Activated T-cell treated with anti-CD3 and anti-CD28 coated beads, Interleukin-2, amount 50 U/mL, for 48 hours (primary cell): Measurements from ENCODE around the gene DHRS12.
A peak's percentile ranks its signal among the peaks of the same experiment; 100 is the strongest.

Source experiments
- DNase-seq, 2 experiments: peaks; one replicate each; pipeline ENCODE4 v3.0.0-alpha.2; 2020

DHRS12 gene

DNA sequence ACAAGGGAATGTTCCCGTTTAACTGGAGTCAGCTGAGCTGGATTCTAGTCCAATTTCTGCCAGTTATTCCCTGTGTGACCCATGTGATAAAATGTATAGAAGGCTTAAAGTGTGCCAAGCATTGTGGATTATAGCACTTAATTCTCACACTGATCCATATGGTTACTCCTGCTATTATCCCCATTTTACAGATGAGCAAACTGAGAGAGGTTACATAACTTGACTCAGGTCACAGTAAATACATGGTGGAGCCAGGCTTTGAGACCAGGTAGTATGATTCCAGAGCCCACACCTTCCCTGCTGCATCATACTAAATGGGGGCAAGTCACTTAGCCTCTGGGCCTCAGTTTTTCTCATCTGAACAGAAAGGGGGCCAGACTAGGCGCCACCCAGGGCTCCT lies 2.0 kb upstream of the DHRS12 start:
- DNase-seq = no peak

GRCh38 chr13:51805313-51805712 lies 1.4 kb upstream of the DHRS12 start:
- no peak for DNase-seq

DNA sequence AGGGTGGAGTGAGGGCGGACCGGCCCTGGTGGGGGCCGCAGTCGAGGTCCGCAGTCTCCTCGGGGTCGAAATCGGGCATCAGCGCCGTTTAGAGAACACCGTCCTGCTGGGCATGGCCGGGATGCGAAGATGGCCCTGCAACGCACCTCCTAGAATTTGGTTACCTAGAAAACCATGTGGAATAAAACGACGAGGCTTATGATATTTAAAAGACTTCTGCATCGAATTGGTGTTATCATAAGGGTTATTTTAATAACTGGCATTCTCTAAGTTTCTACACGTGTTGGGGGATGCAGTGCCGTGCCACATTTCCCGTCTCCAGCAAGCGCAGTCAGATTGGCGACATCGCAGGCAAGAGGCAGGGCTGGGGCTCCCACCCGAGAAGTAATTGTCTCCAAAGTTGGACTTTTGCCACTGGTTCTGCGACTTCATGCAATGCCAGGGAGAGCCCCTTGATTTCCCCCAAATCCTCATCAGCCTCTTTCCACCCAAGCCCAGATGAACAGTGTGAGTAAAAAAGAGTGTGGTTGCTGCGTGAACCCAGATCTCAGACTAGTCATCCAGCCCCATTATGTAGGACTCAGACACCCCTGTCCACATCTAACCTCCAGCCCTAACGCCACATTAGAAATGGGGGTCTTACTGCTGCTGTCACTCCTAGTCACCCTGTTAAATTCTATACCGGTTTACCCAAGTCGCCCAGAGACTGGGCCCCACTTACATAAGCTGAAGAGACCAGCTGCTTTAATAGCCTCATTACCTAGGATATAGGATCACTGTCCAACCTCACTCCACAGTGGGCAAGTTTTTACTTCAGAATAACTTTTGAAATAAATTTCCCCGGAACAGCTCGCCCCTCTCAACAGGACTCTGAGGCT lies 571 bp upstream of the DHRS12 start:
- DNase-seq = peak; percentile 60 to 65

DNA sequence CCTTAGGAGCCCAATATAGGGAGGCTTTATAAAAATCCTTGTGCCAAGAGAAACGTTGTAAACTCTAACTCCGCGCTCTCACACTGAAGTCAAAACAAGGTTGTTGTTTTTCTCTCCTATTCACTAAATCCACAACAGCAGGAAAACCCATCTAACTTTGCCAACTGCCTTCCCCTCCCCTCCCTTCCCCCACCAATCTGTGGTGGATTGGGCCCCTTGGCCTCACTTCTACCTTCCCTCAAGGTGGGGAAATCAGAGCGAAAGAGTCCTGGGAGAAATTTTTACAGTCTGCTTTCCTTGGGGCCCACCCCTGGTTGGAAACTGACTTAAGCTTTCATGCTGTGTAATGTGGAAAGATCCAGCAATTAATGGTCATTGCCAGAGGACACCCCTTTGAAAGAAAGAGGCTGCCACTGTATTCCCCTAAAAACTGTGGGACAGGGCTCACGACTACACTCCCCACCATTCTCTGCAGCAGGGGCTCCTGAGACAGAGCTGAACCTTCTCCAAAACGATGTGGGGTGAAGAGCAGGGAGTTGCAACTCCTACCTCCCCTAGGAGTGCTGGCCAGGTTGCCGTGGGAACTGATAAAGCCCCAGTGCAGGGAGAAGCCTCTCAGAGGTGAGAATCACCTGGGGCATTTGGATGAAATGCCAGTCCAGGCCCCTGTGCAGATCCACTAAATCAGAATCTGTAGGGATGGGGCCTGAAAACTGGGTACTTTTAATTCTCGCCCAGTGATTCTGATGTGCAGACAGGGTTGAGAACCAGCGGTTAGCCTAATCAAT lies 1.1 kb downstream of the DHRS12 start:
- DNase-seq = no peak

- DNase-seq = no peak
Observed at GRCh38 chr13:51801631-51802099, 2.3 kb downstream of the DHRS12 start.

DNA sequence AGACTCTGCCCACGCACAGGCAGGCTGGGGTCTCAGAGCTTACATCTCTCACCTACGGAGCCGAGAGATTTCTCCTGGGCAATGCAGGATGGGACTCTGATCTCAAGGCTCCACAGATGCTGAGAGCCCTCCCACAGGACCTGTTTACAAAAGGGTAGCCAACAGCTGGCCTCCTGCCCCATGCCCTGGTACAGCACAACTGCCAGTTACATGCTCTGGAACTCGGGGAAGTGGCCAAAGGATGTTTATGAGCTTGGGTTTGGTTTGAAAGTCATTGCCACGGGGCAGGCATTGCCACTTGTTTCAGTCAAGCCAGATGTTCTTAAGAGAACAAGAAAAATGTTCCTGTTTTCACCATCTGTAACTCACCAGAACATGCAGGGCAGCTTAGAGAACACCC lies 3.5 kb downstream of the DHRS12 start:
- no peak for DNase-seq

- DNase-seq = no peak
Observed at GRCh38 chr13:51799261-51799660, 4.7 kb downstream of the DHRS12 start.

DNA sequence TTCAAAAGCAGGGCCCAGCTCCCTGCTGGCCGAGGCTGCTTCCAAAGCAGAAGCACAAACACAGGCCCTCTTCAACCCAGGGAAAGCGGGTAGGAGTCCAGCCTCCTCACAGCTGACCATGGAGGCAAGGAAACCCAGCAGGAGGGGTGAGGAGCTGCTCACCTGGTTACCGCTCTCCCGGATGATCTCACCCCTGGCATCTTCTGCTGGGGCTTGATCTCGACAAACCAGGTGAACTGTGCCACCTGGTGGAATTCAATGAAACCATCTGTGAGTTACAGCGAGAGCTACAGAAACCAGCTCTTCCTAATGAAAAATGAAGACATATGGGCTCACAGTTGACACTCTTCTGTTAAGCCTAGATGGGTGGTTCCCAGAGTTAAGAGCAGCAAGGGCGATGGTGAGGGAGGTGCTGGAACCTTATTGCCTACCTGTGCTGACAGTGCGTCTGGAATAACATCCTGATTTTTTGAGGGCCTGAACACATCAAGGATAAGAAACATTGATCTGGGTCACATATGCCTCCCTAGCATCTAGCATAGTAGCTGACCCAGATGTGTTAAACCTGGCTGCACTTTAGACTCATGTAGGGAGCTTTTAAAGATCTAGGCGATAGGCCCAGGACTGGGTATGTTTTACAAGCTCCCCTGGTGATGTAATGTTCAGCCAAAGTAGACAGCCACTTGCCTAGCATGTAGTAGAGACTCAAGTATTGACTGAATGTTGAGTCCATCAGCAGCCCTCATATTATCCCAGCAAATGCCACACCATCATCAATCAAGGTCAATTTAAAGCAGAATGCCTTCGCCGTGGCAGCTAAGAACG lies 6.1 kb downstream of the DHRS12 start:
- peak; percentile 62 to 68 for DNase-seq

DNA sequence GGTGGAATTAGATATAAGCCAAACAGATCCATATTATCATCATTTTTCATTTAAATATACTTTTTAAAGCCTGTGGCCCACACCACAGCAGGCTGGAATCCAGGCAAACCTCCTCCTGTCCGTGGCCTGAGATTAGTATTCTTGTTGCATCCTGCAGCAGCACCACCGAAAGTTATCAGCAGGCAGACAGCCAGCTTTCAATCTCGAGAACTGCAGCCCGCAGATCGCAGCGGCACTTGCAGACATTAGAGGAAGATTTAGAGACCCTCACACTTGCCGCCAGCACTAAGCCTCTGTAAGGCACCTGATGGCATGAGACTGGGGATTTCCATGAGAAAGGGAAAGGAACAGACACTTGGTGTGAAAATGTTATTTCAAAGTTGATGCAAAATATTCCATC lies 7.4 kb downstream of the DHRS12 start:
- no peak for DNase-seq

DNA sequence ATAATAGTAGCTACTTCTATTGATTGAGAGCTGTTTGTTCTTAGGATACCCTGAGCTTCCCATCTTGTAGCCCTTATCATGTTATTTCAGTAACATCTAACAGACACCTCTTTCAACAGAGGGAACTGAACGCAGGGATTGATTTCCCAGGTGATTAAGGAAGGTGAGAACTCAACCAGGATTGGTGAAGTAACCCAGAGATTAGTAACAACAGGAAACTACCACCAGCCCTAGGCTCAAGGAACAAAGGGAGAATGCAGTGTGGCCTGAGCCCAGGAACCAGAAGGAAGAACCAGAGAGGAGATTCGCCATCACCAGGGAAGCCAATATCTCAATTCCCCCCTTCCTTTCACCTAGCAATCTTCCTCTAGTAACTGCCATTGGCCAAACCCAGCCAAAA lies 8.5 kb downstream of the DHRS12 start:
- DNase-seq = no peak

- peak in 1 of 2 experiments; percentile 16 for DNase-seq
Observed at GRCh38 chr13:51794964-51795363, 9.0 kb downstream of the DHRS12 start.

DNA sequence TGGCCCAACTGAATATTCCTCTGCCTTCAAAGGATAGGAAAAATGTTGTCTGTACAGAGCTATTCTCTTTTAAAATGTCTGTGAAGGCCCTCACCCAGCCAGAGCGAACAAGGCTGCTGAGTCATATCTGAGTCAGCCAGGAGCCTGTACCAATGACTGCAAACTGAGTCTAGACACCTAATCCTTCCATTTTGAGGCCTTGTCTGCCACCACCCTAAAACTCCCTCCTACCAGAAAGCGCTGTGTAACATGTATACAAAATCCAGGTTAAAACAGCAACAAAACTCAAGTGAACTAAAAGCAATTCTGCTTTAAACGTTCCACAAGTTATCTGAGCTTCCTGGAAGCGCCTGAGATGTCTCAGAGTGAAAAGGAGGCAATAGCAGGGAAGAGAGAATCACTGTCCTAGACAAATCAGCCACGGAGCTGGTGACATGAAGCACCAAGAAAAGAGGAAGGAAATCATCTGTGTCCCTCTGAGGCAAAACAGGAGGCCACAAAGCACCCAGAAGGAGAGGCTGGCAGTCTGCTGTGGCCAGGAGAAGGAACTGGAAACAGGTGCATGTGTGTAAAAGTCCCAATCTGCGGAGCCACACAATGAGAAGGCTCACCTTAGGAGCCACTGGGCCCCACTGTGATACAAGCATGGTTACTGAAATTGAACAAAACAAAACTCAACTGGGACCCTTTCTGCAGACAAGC lies 10.2 kb downstream of the DHRS12 start:
- DNase-seq = peak; percentile 63 to 73

DNA sequence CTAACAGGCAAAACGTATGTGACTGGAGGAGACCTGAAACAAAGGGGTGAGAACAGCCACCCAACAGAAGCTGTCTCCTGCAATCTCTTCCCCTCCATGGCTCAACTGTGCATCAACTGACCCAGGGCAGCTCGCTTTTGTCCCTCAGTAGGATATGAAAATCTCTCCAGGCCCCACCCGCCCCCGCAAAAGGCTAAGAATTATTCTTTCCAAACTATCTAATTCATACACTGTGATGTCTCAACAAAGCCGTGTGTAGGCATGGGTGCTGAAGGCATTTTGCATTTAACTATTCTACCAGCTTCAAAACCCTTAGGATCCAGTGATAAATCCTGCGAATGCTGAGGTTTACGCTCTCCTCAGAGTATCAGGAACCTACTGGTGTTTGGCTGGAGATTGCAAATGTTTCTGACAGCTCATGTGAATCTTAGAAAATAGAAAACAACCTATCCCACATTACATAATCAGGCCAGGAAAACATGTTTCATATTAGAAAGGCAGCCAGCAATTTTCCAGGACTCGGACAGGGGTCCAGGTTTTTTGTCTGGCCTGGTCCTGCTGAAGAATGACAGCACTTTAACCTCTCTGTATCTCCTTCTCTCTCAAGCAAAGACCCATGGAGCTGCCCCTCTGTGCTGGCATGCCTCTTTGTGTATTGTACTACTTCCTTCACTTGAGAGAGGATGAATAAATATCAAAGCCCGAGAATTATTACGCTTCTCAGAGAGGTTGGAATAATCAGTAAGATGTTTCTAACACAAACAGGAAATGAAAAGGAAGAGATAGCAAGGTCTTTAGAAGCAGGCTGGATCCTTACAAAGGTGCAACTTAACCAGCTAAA lies 17.3 kb downstream of the DHRS12 start:
- DNase-seq = no peak

DNA sequence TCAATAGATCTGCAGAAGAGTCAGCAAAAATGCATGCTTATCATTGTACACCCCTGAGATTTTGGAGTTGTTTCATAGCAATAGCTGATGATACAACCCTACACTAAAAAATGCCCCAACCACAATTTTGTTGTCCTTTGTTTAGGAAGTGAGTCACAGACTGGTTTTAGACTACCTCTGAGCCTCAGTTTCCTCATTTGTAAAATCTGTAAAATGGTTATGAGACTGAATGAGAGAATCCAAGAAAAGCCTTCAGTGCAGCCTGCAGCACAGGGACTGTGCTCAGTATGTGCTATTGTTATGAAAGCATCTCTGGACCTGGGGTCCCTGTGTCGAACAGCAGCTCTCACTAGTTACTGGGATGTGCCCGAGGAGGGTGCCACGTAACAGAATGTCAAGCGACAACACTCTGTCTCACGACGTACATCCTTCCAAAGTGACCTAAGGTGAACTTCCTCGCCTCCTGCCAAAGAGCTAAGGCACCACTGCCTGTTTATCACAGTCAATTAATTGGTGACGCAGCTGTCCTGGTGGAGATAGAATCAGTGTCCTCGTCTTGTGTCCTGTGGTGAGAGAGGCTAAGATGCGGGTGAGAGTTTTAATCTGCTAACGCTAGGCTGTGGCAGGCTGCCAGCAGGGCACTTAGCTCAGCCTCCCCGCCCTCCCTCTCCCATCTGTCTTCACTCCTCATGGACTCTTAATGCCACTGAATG lies 18.1 kb downstream of the DHRS12 start:
- DNase-seq = no peak

- DNase-seq = no peak
Observed at GRCh38 chr13:51784097-51784496, 19.9 kb downstream of the DHRS12 start.

GRCh38 chr13:51783428-51784094 lies 20.4 kb downstream of the DHRS12 start:
- DNase-seq = no peak

DNA sequence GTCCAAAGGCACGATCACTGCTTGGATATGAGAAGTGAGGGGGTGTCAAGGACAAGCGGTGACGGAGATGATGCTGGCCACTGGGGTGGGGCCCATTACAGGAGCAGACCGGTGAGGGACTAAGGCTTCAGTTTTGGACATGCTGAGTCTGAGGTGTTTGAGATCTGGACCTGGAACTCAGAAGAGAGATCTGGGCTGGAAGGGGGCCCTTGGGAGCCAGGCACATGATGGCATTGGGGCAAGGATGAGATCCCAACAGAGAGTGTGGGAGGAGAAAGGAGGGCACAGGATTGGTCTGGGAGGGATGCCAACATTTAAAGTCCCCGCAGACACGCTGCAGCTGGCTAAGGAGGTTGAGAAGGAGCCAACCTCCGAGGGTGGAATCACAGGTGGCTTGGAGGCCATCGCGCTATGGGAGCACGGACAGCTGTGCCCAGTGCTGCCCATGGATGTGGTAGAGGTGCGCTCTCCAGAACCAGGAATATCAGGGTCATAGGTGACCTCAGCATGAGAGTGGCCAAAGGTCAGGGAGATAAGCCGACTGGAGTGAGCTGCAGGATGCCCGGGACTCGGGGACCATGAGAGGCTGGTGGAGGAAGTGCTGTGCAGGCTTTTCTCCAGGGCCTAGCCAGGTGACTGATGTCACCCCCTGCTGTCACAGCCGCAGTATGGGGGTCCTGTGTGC lies 21.8 kb downstream of the DHRS12 start:
- DNase-seq = no peak

DNA sequence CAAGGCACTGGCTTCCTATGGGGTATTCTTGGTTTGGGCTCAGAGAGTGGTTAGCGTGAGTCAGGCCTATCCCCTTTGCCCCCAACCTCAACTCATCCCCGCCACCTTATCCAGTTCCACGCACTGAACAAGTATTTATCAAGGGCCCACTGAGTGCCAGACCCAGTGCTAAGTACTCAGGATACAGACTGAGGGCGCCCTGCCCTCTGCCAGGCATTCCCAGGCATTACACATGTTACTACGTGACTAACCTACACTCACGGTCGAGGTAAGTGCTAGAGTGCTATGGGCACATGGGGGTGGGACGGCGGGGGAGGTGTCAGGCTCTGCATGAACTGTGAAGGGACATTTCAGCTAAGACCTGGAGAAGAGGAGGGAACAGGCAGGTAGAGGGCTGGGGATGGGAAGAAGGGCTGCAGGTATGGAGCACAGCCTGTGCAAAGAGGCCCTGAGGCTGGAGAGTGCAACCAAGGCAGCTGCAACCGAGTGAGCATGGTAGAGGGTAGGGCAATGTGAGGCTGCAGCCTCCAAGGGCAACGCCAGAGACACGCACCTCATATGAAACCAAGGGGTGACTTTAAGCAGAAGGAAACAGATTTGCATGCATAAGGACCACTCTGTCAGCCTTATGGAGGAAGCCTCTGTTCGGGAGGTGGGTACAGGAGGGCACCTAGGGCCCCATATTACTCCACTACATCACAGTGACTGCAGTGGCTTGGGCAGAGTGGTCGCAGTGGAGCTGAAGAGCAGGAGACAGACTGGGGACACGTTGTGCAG lies 22.5 kb downstream of the DHRS12 start:
- no peak for DNase-seq

GRCh38 chr13:51780099-51780498 lies 23.9 kb downstream of the DHRS12 start:
- no peak for DNase-seq
